H9 (cell line): ENCODE results near the gene NEU3. TPM values are rescaled to one million over a fixed set of nuclear protein-coding genes. Genes with fewer than 3 reads are reported as not detected.

Experiments used
- DNase-seq: peaks from one replicate; pipeline ENCODE4 v3.0.0-alpha.2; 2017
- H2AFZ ChIP-seq: one replicate; pipeline ENCODE4 v1.6.1; 2013; ENCODE audit warnings: mild to moderate bottlenecking, low read length, control low read depth, moderate library complexity
- H2AK5ac ChIP-seq: 2 replicates; pipeline ENCODE4 v1.6.1; 2013; ENCODE audit warnings: low read length, control low read depth, mixed read lengths; ENCODE audit not compliant: insufficient read length
- H2BK120ac ChIP-seq: one replicate; pipeline ENCODE4 v1.6.1; 2013; ENCODE audit warnings: low read depth, mild to moderate bottlenecking, low read length, control low read depth, inconsistent platforms; ENCODE audit not compliant: poor library complexity, severe bottlenecking
- H2BK12ac ChIP-seq: 2 replicates; pipeline ENCODE4 v1.6.1; 2013; ENCODE audit warnings: low read length, control low read depth, mixed read lengths, low read depth; ENCODE audit not compliant: insufficient read length
- H2BK15ac ChIP-seq: 2 replicates; pipeline ENCODE4 v1.6.1; 2013; ENCODE audit warnings: low read depth, low read length, control low read depth
- H2BK20ac ChIP-seq: one replicate; pipeline ENCODE4 v1.6.1; 2013; ENCODE audit warnings: low read depth, mild to moderate bottlenecking, low read length, control low read depth, inconsistent platforms; ENCODE audit not compliant: poor library complexity, severe bottlenecking
- H2BK5ac ChIP-seq: 2 replicates; pipeline ENCODE4 v1.6.1; 2013; ENCODE audit warnings: low read length, control low read depth, mixed read lengths; ENCODE audit not compliant: insufficient read length
- H3K14ac ChIP-seq: 2 replicates; pipeline ENCODE4 v1.6.1; 2013; ENCODE audit warnings: low read length, control low read depth; ENCODE audit not compliant: insufficient read depth
- H3K18ac ChIP-seq: 2 replicates; pipeline ENCODE4 v1.6.1; 2013; ENCODE audit warnings: low read depth, mild to moderate bottlenecking, mixed read lengths, low read length, control low read depth; ENCODE audit not compliant: insufficient read length
- H3K23ac ChIP-seq: 2 replicates; pipeline ENCODE4 v1.6.1; 2013; ENCODE audit warnings: low read length, control low read depth, mixed read lengths, low read depth; ENCODE audit not compliant: insufficient read length
- H3K23me2 ChIP-seq: 2 replicates; pipeline ENCODE4 v1.6.1; 2013; ENCODE audit warnings: low read depth, mild to moderate bottlenecking, mixed read lengths, low read length, control low read depth; ENCODE audit not compliant: insufficient read length, poor library complexity, severe bottlenecking
- H3K27ac ChIP-seq: 2 replicates; pipeline ENCODE4 v1.5.1; 2013; ENCODE audit warnings: low read length, control low read depth, mixed read lengths, low read depth; ENCODE audit not compliant: insufficient read length
- H3K27me3 ChIP-seq: 2 replicates; pipeline ENCODE4 v1.6.1; 2013; ENCODE audit warnings: low read length, control low read depth, inconsistent platforms; ENCODE audit not compliant: insufficient read depth
- H3K4ac ChIP-seq: 2 replicates; pipeline ENCODE4 v1.6.1; 2013; ENCODE audit warnings: low read depth, mild to moderate bottlenecking, control low read depth, inconsistent platforms, low read length, moderate library complexity
- H3K4me1 ChIP-seq: 2 replicates; pipeline ENCODE4 v1.6.1; 2013; ENCODE audit warnings: low read length, control low read depth, inconsistent platforms; ENCODE audit not compliant: insufficient read depth
- H3K4me2 ChIP-seq: 2 replicates; pipeline ENCODE4 v1.6.1; 2013; ENCODE audit warnings: low read length, control low read depth, mixed read lengths; ENCODE audit not compliant: insufficient read length, insufficient read depth
- H3K56ac ChIP-seq: 2 replicates; pipeline ENCODE4 v1.6.1; 2013; ENCODE audit warnings: low read depth, mild to moderate bottlenecking, mixed read lengths, low read length, control low read depth; ENCODE audit not compliant: insufficient read length
- H3K79me1 ChIP-seq: 2 replicates; pipeline ENCODE4 v1.6.1; 2013; ENCODE audit warnings: low read depth, mild to moderate bottlenecking, moderate library complexity, low read length, control low read depth, inconsistent platforms; ENCODE audit not compliant: insufficient read depth, poor library complexity, severe bottlenecking
- H3K79me2 ChIP-seq: 2 replicates; pipeline ENCODE4 v1.6.1; 2013; ENCODE audit warnings: low read length, control low read depth, inconsistent platforms; ENCODE audit not compliant: insufficient read depth
- H3K9ac ChIP-seq: 2 replicates; pipeline ENCODE4 v1.6.1; 2013; ENCODE audit warnings: low read length, control low read depth, mixed read lengths; ENCODE audit not compliant: insufficient read length; ENCODE audit errors: extremely low read depth
- H3K9me3 ChIP-seq: one replicate; pipeline ENCODE4 v1.6.1; 2013; ENCODE audit warnings: low read depth, low read length, inconsistent platforms; ENCODE audit not compliant: control insufficient read depth
- H3T11ph ChIP-seq: one replicate; pipeline ENCODE4 v1.6.1; 2013; ENCODE audit warnings: mild to moderate bottlenecking, low read length, control low read depth, inconsistent platforms
- H4K20me1 ChIP-seq: one replicate; pipeline ENCODE4 v1.6.1; 2013; ENCODE audit not compliant: control insufficient read depth, insufficient read length, insufficient read depth
- H4K5ac ChIP-seq: 2 replicates; pipeline ENCODE4 v1.6.1; 2013; ENCODE audit warnings: low read depth, mild to moderate bottlenecking, mixed read lengths, low read length, control low read depth; ENCODE audit not compliant: insufficient read length
- H4K8ac ChIP-seq: replicated peaks from 2 replicates; pipeline ENCODE4 v1.6.1; 2013; ENCODE audit warnings: low read length, control low read depth, mixed read lengths, low read depth; ENCODE audit not compliant: insufficient read length
- H4K91ac ChIP-seq: 2 replicates; pipeline ENCODE4 v1.6.1; 2013; ENCODE audit warnings: low read depth, mild to moderate bottlenecking, moderate library complexity, mixed read lengths, low read length, control low read depth; ENCODE audit not compliant: insufficient read length
- H3K27ac Mint-ChIP-seq, 3 experiments: 2 replicates in 2 of 3; 3 replicates in 1 of 3; pipeline ENCODE4 v1.8.0; 2020 to 2021; ENCODE audit warnings: mixed read lengths in 3 of 3, mild to moderate bottlenecking in 1 of 3, moderate library complexity in 1 of 3
- H3K27me3 Mint-ChIP-seq: 2 replicates; pipeline ENCODE4 v1.8.0; 2021; ENCODE audit warnings: low read depth, mild to moderate bottlenecking, moderate library complexity, mixed read lengths
- H3K36me3 Mint-ChIP-seq, 3 experiments: 2 replicates in 2 of 3; 3 replicates in 1 of 3; pipeline ENCODE4 v1.8.0; 2020 to 2021; ENCODE audit warnings: low read depth in 3 of 3, mixed read lengths in 3 of 3; ENCODE audit not compliant: insufficient read depth in 1 of 3
- H3K4me1 Mint-ChIP-seq, 2 experiments: 2 replicates each; pipeline ENCODE4 v1.8.0; 2020; ENCODE audit warnings: mixed read lengths in 2 of 2
- H3K4me3 Mint-ChIP-seq, 2 experiments: 2 replicates in 1 of 2; 3 replicates in 1 of 2; pipeline ENCODE4 v1.8.0; 2020 to 2021; ENCODE audit warnings: mild to moderate bottlenecking in 2 of 2, mixed read lengths in 2 of 2, moderate library complexity in 1 of 2
- H3K9me3 Mint-ChIP-seq, 2 experiments: 2 replicates in 1 of 2; 3 replicates in 1 of 2; pipeline ENCODE4 v1.8.0; 2020; ENCODE audit warnings: mild to moderate bottlenecking in 2 of 2, mixed read lengths in 2 of 2, moderate library complexity in 1 of 2
- CTCF ChIP-seq: fragments of 200-600 bp; sonication (generic); conservative IDR thresholded peaks from 3 replicates; pipeline ENCODE4 v1.8.0; 2021; ENCODE audit warnings: antibody characterized with exemption, mild to moderate bottlenecking
- WGBS: extraction: QIAGEN DNeasy Blood & Tissue Kit; methylation state at CpG from one replicate; pipeline ENCODE4 v1.1.7; 2013; ENCODE audit warnings: missing lambda C conversion rate, low lambda C conversion rate, mixed read lengths; ENCODE audit not compliant: insufficient read length; ENCODE audit errors: extremely low coverage; 5-methylcytosine and 5-hydroxymethylcytosine counted together
- total RNA-seq: library from RNA; stranded (reverse); gene quantifications from 2 replicates; pipeline ENCODE4 v1.2.1, GENCODE V29; 2021

Gene NEU3
- total RNA-seq, 1 experiment from 2014 or later = 15.9 TPM

DNA sequence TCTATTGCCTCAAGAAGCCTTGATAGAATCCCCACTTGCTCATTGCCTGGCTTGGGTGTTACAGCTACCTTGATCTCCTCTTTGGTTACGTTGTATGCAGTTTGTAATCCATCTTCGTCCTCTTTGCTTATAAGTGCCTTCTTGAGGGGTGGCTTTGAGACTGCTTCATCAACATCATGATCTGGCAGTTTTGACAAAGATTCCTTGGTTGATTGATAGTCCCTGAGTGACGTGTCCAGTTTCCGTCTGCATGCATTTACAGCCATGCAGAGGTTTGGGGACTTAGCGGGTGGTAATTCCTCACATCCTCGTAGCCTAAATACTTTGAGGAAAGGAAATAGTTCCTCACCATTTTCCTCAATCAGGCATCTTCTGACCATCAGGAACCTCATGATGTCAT, 23.1 kb downstream of the NEU3 start:
- H2BK15ac ChIP-seq = no peak overlapping the region
- H3K9me3 Mint-ChIP-seq = no peaks in the 10 kb centered on the region
- no peak overlapping the region for H3K4me3 Mint-ChIP-seq
- no peaks in the 10 kb centered on the region for H3K4me1 ChIP-seq
- H3T11ph ChIP-seq = no peak overlapping the region
- no peaks in the 10 kb centered on the region for H4K20me1 ChIP-seq
- no peaks in the 10 kb centered on the region for H3K27me3 ChIP-seq
- no peak overlapping the region for H4K91ac ChIP-seq
- H3K4me1 Mint-ChIP-seq = peaks cover 8 to 9% of the 10 kb centered on the region in 2 experiments
- no peaks in the 10 kb centered on the region for H3K9me3 ChIP-seq
- no peak overlapping the region for H2BK5ac ChIP-seq
- no peak overlapping the region for H2BK120ac ChIP-seq
- H4K5ac ChIP-seq = no peak overlapping the region
- peaks cover 2 to 36% (median 12%) of the 10 kb centered on the region in 3 experiments; a peak in 5 of 7 replicates for H3K36me3 Mint-ChIP-seq
- no peak overlapping the region for H3K4ac ChIP-seq
- no peak overlapping the region for H3K27ac Mint-ChIP-seq
- no peak for TF ChIP-seq CTCF
- no peak overlapping the region for H2BK20ac ChIP-seq
- H3K9ac ChIP-seq = no peak overlapping the region
- no peak for DNase-seq
- no peak overlapping the region for H3K4me2 ChIP-seq
- H3K23ac ChIP-seq = no peak overlapping the region
- no peak overlapping the region for H3K27ac ChIP-seq
- no CpG with 5 or more reads among the region's 6 CpGs for WGBS
- H3K14ac ChIP-seq = no peak overlapping the region
- H3K23me2 ChIP-seq = no peaks in the 10 kb centered on the region
- no peaks in the 10 kb centered on the region for H3K79me1 ChIP-seq
- H2BK12ac ChIP-seq = no peak overlapping the region
- H2AK5ac ChIP-seq = no peak overlapping the region
- no peak overlapping the region for H2AFZ ChIP-seq
- no peaks in the 10 kb centered on the region for H3K27me3 Mint-ChIP-seq
- no peaks in the 10 kb centered on the region for H3K79me2 ChIP-seq
- no peak overlapping the region for H3K56ac ChIP-seq
- H3K18ac ChIP-seq = no peak overlapping the region
- no peak overlapping the region for H4K8ac ChIP-seq
